H54 (cell line): ENCODE measurements around the gene C1orf105.
A peak's percentile ranks its signal among the peaks of the same experiment; 100 is the strongest.

Experiments
- DNase-seq: peaks from one replicate; pipeline ENCODE4 v3.0.0; 2011; ENCODE audit warnings: low spot score, mixed read lengths; ENCODE audit not compliant: insufficient read length
- FAIRE-seq: peaks from 3 replicates; lab custom pipeline; 2011; peaks lifted over from hg19 to GRCh38; lab: Jason Lieb, UNC
- POLR2A ChIP-seq: IDR thresholded peaks from 2 replicates; pipeline ENCODE4 v1.6.1; 2011; ENCODE audit warnings: low read depth, mild to moderate bottlenecking, low read length

C1orf105 gene

DNA sequence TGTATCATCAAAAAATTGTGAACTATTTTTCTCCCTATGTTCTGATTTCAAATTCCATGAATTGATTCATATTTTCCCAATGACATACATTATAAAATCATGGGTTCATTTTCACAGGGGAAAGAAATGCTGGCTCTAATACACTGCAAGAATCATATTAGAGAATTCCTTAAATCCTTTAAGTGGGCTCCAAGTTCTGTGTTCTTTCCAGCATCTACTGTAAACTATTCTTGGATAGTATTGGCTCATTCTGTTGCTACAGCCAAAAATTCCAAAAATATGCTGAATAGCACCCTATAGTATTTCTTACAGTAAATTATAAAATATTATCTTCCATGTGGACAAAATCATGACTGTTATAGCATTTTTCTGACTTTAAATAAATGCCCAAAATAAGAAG lies 19.0 kb upstream of the C1orf105 start:
- no peak for TF ChIP-seq POLR2A
- no peak for DNase-seq
- FAIRE-seq, result no peak

DNA sequence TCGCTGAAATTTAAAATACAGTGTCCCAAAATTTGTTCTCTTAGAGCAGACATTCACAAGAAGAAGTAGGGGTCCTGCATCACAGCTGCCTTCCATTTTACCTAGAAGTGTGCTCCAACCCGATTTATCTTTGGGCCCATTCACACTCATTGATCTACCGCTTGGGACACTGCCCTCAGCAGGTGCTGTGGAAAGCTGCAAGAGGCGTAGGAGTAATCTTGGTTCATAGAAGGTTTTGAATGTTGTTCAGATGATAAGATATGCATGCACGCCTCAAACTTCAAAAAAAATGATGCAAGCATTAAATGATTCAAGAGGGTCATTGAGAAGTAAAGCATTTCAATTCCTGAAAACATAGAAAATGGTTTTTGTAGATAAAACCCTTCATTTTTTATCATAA lies 18.6 kb upstream of the C1orf105 start:
- DNase-seq (no peak), FAIRE-seq (no peak)
- TF ChIP-seq POLR2A, result no peak

DNA sequence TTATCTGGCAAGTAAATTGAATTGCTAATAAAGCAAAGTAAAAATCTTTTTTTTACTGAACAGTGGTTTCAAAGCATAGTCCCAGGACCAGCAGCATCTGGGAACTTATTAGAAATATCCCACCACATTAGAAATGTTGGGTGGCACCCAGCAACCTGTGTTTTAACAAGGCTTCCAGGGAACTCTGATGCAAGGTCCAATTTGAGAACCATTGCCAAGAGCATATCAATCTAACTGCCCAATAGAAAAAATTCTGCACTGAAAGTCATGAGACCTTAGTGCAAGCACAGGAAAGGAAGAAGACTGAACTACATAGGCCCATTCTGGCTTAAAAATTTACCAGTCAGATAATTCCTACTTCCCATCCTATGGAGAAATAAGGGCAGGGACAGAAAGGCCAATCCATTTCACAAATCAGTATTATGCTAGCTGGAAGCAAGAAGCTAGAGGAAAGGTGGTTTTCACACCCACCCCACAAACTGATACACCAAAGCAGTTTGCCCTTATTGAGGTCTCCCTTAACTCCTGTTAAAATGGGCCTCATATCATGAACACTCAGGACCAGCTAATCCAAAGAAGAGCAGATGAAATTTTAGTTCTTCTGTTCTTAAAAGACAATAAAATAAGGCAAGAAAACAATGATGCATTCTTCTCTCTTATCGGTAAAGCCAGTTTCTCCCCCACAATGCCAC lies 17.5 kb upstream of the C1orf105 start:
- DNase-seq (no peak), FAIRE-seq (no peak)
- TF ChIP-seq POLR2A, result no peak

DNA sequence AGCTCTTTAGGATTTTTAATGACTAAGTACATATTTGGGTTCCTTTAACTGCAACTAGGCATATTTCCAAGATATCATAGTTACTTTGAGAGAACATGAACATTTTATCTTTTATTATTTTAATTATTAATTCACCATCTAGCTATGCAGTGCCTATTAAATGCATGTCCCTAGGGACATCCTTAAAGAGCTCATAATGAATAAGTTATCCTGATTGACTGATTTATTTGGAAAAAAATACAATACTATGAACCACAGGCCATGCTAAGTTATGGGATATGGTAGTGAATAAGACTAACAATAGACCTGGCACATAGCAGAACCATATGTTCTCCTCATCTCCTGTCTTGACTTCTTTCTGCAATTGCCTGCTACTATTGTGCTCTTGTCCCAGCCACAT lies 16.4 kb upstream of the C1orf105 start:
- TF ChIP-seq POLR2A, result no peak
- no peak for FAIRE-seq
- no peak for DNase-seq

DNA sequence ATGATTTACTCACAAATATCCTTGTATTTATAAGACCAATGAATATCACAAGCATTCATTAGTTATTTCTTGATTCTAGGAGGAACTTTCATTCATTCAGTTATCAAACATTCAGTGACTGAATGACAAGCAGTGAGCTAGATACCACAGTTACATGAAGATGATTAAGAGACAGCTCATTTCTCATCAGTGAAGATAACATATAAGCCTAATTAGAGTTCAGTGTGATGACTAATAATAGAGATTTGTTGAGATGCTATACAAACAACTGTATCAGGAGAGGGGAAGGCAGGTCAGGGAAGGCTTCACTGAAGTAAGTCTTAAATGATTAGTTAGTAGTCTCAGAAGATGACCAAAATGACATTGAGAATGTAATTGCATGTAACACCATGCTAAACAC lies 14.6 kb upstream of the C1orf105 start:
- FAIRE-seq (no peak), DNase-seq (no peak)
- TF ChIP-seq POLR2A, result no peak

DNA sequence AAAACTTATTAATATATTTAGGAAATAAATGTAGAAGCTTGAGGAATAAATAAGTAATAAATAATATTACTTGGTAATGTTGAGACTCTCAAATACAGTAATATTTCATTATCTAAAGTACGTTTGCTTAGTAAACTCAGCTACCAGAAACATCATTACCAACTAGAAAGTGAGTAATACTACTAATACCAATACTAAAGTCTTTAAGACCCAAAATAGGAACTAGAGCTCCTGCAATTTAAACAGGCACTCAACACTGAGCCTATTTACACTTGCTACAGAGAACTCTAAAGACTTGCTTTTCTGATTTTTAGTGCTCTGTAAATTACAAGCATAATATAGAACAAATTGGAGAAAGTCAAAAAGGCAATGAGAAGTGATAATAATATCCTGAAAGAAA lies 13.5 kb upstream of the C1orf105 start:
- FAIRE-seq, result no peak
- DNase-seq, result no peak
- TF ChIP-seq POLR2A, result no peak

DNA sequence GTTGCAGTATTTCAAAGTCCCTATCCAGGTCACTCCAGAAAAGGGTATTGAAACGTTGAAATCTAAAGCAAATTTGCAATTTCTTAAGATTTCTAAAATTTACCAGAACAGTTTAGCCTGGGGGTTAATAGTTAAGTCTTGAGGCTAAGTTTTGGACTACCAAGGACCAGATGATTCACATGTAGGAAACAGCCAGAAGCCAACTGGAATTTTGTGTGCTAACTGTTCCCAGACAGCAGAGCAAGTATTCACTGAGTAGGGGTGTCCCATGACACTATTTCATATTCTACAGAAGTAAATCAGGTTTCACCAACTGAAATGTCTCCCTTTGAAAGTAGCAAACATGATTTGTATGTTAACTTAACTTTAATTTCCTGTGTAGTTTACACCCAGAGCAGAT lies 11.5 kb upstream of the C1orf105 start:
- DNase-seq, result no peak
- no peak for TF ChIP-seq POLR2A
- peak; percentile 43 for FAIRE-seq

DNA sequence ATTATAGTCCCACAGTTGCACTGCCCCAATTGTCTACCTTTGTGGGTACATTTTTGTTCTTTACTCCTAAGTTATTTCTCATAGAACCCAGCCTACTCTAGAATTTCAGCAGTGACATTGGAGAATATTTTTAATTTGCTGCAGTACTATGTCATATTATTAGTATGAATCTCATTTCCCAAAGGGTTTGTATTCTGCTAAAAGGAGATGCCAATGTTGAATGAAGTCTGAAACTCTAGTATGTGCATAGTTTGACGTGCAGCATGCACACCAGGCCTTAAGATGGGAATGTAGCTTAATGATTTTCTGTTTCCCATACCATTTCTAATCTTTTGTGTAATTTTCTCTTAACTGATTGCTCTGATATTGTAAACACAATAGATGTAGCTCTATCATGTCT lies 10.5 kb upstream of the C1orf105 start:
- no peak for TF ChIP-seq POLR2A
- DNase-seq (no peak), FAIRE-seq (no peak)

DNA sequence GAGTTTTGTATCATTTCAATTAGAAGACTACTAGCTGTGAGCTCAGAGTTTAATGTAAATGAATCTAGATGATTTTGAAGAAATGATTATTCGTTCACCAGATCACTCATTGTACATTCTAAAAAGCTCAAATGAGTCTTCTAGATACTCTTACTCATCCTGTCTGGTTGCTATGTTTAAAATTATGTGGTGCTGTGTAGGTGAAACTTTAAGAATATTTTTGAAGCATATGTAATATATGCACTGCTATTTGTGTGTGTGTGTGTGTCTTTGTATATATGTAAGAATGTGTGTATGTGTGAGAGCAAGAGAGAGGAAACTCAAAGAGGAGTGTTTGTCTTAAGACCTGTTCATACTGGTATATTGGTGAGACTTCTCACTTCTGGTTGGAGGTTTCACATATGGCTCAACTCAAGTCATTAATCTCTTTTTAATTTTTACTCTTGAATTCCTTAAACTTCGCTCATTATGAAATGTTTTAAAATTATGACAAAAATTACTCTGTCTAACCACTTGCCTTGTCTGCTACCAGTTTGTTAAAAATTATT lies 8.6 kb upstream of the C1orf105 start:
- FAIRE-seq, result no peak
- no peak for TF ChIP-seq POLR2A
- no peak for DNase-seq

DNA sequence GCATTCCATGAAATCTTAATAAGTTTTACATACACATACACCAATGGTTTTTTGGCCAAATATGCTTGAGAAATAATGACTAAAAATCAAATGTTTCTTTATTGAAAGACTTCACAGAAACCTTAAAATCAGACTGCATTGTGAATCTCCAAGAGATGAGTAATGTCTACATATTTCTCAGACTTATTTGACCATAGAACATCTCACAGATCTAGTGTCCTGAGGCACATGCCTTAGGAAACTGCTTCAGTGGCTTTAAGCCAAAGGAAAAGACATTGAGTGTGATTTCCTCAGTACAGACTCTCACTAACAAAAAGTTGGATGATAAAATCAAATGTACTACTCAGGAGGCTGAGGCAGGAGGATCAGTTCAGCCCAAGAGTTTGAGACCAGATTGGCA lies 6.2 kb upstream of the C1orf105 start:
- TF ChIP-seq POLR2A, result no peak
- FAIRE-seq (peak; percentile 11), DNase-seq (no peak)

DNA sequence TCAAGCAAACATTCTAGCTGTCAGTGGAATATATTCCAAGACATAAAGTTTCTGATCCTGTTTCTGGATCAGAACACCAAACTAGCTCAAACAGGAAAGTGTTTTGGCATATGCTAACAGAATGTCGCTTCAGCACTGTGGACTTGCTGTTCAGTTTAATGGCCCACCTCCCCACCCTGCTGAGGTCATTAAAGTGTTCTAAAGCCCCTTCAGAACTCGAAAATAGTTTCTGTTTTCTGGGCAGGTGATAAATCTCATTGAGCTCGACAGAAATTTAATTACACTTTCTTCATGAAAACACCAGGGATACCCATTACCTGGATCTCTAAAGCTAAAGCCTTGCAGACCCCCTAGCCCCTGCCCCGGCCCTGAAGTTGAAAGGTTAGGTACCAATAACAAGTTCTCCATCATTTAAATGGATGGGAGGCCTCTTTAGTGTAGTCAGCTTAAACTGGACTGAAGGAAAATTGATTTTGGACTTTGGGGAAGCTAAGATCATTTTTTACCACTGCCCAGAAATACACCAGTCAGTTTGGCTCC lies 3.9 kb upstream of the C1orf105 start:
- FAIRE-seq (no peak), DNase-seq (no peak)

DNA sequence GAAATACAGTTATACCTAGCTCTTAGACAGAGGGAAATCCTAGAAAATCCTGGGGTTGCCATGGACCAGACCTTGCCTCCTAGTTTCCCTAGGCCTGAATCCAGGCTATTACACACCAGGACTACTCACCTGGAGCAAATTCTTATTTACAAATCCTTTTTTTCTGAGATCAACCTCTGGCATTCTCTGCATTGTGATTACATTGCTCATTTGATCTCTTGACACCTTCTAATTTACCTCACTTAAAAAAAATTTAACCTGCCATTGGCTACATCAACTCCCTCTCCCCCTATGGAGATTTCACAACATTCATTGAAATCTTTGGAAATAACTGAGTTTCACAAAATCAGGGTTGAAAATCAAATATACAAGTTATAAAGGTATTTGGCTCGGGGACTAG lies 2.9 kb upstream of the C1orf105 start:
- FAIRE-seq (no peak), DNase-seq (no peak)
- no peak for TF ChIP-seq POLR2A

More for the DNA sequence above, 3.9 kb upstream of the C1orf105 start:
- no peak for TF ChIP-seq POLR2A

DNA sequence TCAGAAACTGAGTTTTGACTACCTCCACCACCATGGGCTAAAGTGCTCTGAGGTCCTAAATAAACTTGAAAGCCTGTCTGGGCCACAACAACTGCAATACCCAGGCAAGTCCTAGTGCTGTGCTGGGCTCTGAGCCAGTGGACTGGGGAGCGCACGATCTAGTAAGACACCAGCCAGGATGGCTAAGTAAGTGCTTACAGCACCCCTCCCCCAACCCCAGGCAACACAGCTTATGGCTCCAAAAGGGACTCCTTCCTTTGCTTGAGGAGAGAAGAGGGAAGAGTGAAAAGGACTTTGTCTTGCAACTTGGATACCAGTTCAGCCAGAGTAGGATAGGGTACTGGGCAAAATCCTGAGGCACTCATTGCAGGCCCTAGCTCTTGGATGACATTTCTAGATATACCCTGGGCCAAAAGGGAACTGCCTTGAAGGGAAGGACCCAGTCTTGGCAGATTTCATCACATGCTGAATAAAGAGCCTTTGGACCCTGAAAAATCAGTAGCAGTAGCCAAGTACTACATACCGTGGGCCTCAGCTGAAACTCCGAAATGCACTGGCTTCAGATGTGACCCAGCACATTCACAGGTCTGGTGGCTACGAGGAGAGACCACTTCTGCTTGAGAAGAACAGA lies 1.6 kb downstream of the C1orf105 start:
- DNase-seq, result no peak
- TF ChIP-seq POLR2A, result no peak
- no peak for FAIRE-seq

DNA sequence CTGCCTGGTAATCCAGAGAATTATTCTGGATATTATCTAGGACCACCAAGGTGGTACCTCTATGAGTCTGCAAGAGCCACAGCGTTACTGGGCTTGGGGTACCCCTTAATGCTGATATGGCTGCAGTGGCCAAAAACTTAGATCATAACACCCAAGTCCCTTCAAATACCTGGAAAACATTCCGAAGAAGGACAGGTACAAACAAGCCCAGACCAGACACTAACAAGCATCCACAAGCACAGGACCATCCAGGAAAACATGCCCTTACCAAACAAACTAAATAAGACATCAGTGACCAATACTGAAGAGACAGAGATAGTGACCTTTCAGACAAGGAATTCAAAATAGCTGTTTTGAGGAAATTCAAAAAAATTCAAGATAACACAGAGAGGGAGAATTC lies 2.9 kb downstream of the C1orf105 start:
- DNase-seq, result no peak
- TF ChIP-seq POLR2A, result no peak
- no peak for FAIRE-seq
